Ovary (tissue), 9 donors: ENCODE measurements around the gene CLDN19. TPM values are rescaled to one million over a fixed set of nuclear protein-coding genes. Genes with fewer than 3 reads are reported as not detected.
"Not testable (repeated sequence)": the region's sequence is repeated elsewhere in the genome, so short reads cannot be mapped to it uniquely, and the experiment has no call there.

ENCODE experiments used
- DNase-seq, 5 donors: peaks; one replicate each; pipeline ENCODE4 v3.0.0-alpha.2; 2019 to 2020
- H3K27ac ChIP-seq, 2 donors: fragments of 200-600 bp; one replicate each; pipeline versions ENCODE4 v1.5.1 to v1.8.0; 2019 to 2022
- H3K27me3 ChIP-seq: fragments of 200-600 bp; one replicate; pipeline ENCODE4 v1.8.0; 2022
- H3K36me3 ChIP-seq: fragments of 200-600 bp; sonication (generic); one replicate; pipeline ENCODE4 v1.5.1; 2019
- H3K4me1 ChIP-seq: one replicate; pipeline ENCODE4 v1.8.1; 2013; ENCODE audit warnings: mild to moderate bottlenecking, moderate library complexity; ENCODE audit not compliant: insufficient read depth
- H3K4me3 ChIP-seq: fragments of 200-600 bp; sonication (generic); one replicate; pipeline ENCODE4 v1.5.1; 2017
- H3K9me3 ChIP-seq, 2 donors: fragments of 200-600 bp in 1 of 2; sonication (generic) in 1 of 2; one replicate each; pipeline versions ENCODE4 v1.5.1 to v1.8.1; 2013 to 2019; ENCODE audit warnings: mild to moderate bottlenecking in 1 of 2, moderate library complexity in 1 of 2
- EP300 ChIP-seq: sonication (generic); formaldehyde crosslinking; IDR thresholded peaks from one replicate; pipeline ENCODE4 v1.6.1; 2017; ENCODE audit warnings: antibody characterized with exemption
- POLR2A ChIP-seq: fragments of 450-650 bp; IDR thresholded peaks from one replicate; pipeline ENCODE4 v1.6.1; 2017; ENCODE audit warnings: antibody characterized with exemption, mild to moderate bottlenecking, moderate library complexity
- WGBS, 3 donors: extraction: QIAGEN DNeasy Blood & Tissue Kit in 1 of 3; methylation state at CpG; one replicate each; pipeline versions ENCODE4 v1.1.5 to v1.1.7; 2013 to 2017; 5-methylcytosine and 5-hydroxymethylcytosine counted together
- intact Hi-C, 4 donors: fragments of 100-400 bp; cut with DNase I; formaldehyde crosslinking; loops; one replicate each; pipeline versions ENCODE4 v1.11.0 to v1.15.1; 2022 to 2023
- polyA plus RNA-seq, 2 donors: library from polyadenylated mRNA; stranded (reverse); fragments of 200-250 nt in 1 of 2; fragments of 350-450 nt in 1 of 2; fragmentation: Illumina TruSeq in 1 of 2; extraction: RNeasy Lipid Tissue Mini Kit (QIAGEN cat#74804) in 1 of 2; gene quantifications; one replicate each; pipeline ENCODE4 v1.2.3, GENCODE V29; 2013 to 2014
- total RNA-seq, 7 donors: library from RNA; depleted of rRNA in 2 of 7; stranded (reverse); fragments of >200 nt in 2 of 7; fragmentation: NEBNext Ultra II Directional in 3 of 7; extraction: Animal tissue kit (Norgen Biotek cat#: 25700) in 3 of 7; gene quantifications; one replicate each; pipeline versions ENCODE4 v1.1.0 to v1.2.4, GENCODE V29; 2016 to 2023
- TF ChIP-seq, protein P1 (sequence below), 3 donors: fragments of 450-650 bp in 2 of 3; fragments of 200-600 bp in 1 of 3; IDR thresholded peaks; one replicate each; pipeline versions ENCODE4 v1.5.1 to v1.8.0; 2016 to 2022; ENCODE audit warnings: antibody characterized with exemption in 3 of 3, mild to moderate bottlenecking in 1 of 3
- donor health status: DM: no; HTN: no; CAD: no; lungs with moderate emphysema.
- donor health status: DM: no; HTN: no; CAD: no.
- donor health status: Bipolar disorder and iron deficiency.
- donor health status: DM: yes; HTN: yes; CAD: no.
- donor health status: DM: no; HTN: no; CAD: no.
- donor health status: DM: yes; HTN: yes; CAD: no.

The CLDN19 gene
- total and polyA plus RNA-seq, 9 donors = 0.07 to 0.52 (median 0.24) TPM; not detected in 6

DNA sequence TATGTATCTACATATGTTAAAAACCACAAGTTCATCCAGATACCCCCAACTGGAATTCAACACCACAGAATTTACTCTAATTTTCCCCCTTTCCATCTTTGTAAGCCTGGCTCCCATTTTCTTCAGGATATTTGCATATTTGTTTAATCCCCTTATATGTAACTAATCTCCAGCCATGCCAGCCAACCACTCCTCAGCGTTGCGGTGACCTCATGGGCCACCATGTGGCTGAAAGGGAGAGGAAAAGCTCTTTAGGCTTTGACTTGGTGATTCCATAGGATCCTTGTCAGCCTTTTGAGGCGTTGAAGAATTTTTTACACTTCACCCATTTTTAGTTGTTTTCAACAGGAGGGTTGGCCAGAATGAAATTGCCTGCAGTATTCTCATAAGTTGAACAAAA, 10.0 kb downstream of the CLDN19 start:
- Histone ChIP-seq H3K4me1 (no peaks in the 10 kb centered on the region), H3K27ac (no peak overlapping the region), H3K4me3 (no peak overlapping the region), H3K36me3 (no peaks in the 10 kb centered on the region), H3K27me3 (no peaks in the 10 kb centered on the region), H3K9me3 (no peaks in the 10 kb centered on the region)
- WGBS, 3 donors = 85 to 92% (median 89%) methylated on average over 3 of the region's 3 CpGs
- DNase-seq = no peak
- intact Hi-C loops = no loop called here
- TF ChIP-seq, protein P1, sequence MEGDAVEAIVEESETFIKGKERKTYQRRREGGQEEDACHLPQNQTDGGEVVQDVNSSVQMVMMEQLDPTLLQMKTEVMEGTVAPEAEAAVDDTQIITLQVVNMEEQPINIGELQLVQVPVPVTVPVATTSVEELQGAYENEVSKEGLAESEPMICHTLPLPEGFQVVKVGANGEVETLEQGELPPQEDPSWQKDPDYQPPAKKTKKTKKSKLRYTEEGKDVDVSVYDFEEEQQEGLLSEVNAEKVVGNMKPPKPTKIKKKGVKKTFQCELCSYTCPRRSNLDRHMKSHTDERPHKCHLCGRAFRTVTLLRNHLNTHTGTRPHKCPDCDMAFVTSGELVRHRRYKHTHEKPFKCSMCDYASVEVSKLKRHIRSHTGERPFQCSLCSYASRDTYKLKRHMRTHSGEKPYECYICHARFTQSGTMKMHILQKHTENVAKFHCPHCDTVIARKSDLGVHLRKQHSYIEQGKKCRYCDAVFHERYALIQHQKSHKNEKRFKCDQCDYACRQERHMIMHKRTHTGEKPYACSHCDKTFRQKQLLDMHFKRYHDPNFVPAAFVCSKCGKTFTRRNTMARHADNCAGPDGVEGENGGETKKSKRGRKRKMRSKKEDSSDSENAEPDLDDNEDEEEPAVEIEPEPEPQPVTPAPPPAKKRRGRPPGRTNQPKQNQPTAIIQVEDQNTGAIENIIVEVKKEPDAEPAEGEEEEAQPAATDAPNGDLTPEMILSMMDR (IDR thresholded peaks at IDR 0.05) = no peak
- TF ChIP-seq POLR2A (no peak), EP300 (no peak)

DNA sequence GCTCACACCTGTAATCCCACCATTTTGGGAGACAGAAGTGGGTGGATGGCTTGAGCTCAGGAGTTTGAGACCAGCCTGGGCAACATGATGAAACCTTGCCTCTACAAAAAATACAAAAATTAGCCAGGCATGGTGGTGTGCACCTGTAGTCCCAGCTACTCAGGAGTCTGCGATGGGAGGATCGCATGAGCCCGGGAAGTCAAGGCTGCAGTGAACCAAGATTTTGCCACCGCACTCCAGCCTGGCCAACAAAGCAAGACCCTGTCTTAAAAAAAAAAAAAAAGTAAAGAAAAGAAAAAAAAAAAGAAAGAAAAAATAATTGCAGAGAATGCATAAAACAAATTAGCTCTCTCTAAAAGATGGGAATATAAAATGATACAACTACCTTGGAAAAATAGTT, 14.2 kb downstream of the CLDN19 start:
- H3K27me3 ChIP-seq, intact Hi-C loops, H3K9me3 ChIP-seq, H3K4me1 ChIP-seq, DNase-seq, H3K4me3 ChIP-seq, H3K27ac ChIP-seq, H3K36me3 ChIP-seq: not testable (repeated sequence)
- 92 to 93% (median 92%) methylated on average over 4 of the region's 4 CpGs for WGBS, 3 donors

DNA sequence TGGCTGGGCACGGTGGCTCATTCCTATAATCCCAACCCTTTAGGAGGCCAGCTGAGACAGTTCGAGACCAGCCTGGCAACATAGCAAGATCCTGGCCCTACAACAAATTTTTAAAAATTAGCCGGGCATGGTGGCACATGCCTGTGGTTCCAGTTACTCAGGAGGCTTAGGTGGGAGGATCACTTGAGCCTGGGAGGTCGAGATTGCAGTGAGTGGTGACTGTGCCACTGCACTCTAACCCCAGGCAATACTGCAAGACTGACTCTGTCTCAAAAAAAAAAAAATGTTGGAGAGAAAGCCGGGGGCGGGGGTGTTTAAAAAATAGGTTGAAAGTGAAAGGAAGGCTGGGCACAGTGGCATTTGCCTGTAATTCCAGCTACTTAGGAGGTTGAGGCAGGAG, 16.5 kb downstream of the CLDN19 start:
- no peaks in the 10 kb centered on the region for H3K36me3 ChIP-seq
- TF ChIP-seq POLR2A = no peak
- TF ChIP-seq, protein P1 (IDR thresholded peaks at IDR 0.05) = no peak
- no peak overlapping the region for H3K27ac ChIP-seq
- 80 to 84% (median 82%) methylated on average over 6 of the region's 6 CpGs for WGBS, 3 donors
- no peaks in the 10 kb centered on the region for H3K27me3 ChIP-seq
- DNase-seq = no peak
- no peaks in the 10 kb centered on the region for H3K4me1 ChIP-seq
- intact Hi-C loops = no loop called here
- H3K9me3 ChIP-seq = no peaks in the 10 kb centered on the region
- H3K4me3 ChIP-seq = no peak overlapping the region

DNA sequence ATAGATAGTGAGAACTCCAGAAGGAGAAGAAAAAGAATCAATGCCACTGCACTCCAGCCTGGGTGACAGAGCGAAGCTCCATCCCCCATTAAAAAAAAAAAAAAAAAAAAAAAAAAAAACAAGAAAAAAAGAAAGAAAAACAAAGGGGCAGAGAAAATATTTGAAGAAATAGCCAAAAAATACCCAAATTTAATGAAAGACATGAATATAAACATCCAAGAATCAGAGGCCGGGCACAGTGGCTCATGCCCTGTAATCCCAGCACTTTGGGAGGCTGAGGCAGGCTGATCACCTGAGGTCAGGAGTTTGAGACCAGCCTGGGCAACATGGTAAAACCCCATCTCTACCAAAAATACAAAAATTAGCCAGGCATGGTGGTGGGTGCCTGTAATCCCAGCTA, 17.6 kb downstream of the CLDN19 start:
- DNase-seq, H3K4me3 ChIP-seq, H3K36me3 ChIP-seq, H3K27me3 ChIP-seq, intact Hi-C loops, H3K4me1 ChIP-seq, H3K9me3 ChIP-seq, H3K27ac ChIP-seq: not testable (repeated sequence)
- WGBS, 3 donors = 90 to 97% (median 96%) methylated on average over 2 of the region's 2 CpGs

DNA sequence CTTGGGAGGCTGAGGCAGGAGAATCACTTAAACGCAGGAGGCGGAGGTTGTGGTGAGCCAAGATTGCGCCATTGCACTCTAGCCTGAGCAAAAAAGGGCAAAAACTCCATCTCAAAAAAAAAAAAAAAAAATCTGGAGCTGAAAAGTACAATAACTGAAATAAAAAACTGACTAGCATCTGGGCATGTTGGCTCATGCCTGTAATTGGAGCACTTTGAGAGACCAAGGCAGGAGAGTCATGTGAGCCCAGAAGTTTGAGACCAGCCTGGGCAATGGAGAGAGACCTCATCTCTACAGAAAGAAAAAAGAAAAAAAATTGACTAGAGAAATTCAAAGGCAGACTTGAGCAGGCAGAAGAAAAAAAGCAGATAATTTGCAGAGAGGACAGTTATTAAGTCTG, 18.1 kb downstream of the CLDN19 start:
- TF ChIP-seq EP300 (no peak), POLR2A (no peak)
- TF ChIP-seq, protein P1 (IDR thresholded peaks at IDR 0.05) = no peak
- intact Hi-C loops = no loop called here
- Histone ChIP-seq H3K4me3 (no peak overlapping the region), H3K27ac (no peak overlapping the region), H3K27me3 (no peaks in the 10 kb centered on the region), H3K4me1 (no peaks in the 10 kb centered on the region), H3K36me3 (no peaks in the 10 kb centered on the region), H3K9me3 (no peaks in the 10 kb centered on the region)
- 95 to 97% (median 97%) methylated on average over 3 of the region's 3 CpGs for WGBS, 3 donors
- DNase-seq = no peak

DNA sequence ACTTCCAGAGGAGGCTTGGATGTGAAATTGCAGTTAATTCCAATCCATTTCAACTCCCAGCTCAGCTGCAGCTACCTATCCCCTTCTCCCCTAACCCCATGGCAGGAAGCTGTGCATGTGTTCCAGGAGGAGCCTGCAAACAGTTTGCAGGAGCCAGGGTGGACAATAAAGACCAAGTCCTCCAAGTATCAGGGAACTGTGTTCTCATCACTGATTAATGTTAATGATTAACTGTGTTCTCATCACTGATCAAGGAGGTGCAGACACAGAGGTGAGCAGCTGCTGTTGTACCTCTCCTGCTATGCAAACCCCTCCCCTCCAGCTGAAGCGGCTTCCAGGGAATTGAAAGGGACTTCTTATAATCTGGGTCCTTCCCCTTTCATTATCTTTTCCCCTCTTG, 19.2 kb downstream of the CLDN19 start:
- intact Hi-C loops = no loop called here
- 94 to 97% (median 96%) methylated on average over 1 of the region's 1 CpG for WGBS, 3 donors
- TF ChIP-seq, protein P1 (IDR thresholded peaks at IDR 0.05) = no peak
- TF ChIP-seq POLR2A (no peak), EP300 (no peak)

DNA sequence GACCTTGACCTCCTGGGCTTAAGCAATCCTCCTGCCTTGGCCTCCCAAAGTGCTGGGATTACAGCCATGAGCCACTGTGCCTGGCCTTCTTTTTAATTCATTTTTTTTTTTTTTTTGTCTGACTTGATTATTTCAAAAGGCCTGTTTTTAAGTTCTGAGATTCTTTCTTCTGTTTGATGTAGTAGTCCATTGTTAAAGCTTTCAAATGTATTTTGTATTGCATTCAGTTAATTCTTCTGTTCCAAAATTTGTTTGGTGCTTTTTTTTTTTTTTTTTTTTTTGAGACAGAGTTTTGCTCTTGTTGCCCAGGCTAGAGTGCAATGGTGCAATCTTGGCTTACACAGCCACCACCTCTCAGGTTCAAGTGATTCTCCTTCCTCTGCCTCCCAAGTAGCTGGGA, 25.6 kb downstream of the CLDN19 start:
- intact Hi-C loops, H3K27ac ChIP-seq, DNase-seq, H3K4me3 ChIP-seq, H3K4me1 ChIP-seq, H3K27me3 ChIP-seq, H3K9me3 ChIP-seq, H3K36me3 ChIP-seq: not testable (repeated sequence)

More for the DNA sequence above, 19.2 kb downstream of the CLDN19 start:
- H3K27ac ChIP-seq = no peak overlapping the region
- no peak for DNase-seq
- no peaks in the 10 kb centered on the region for H3K4me1 ChIP-seq
- no peaks in the 10 kb centered on the region for H3K27me3 ChIP-seq
- no peaks in the 10 kb centered on the region for H3K9me3 ChIP-seq
- H3K36me3 ChIP-seq = no peaks in the 10 kb centered on the region
- no peak overlapping the region for H3K4me3 ChIP-seq
